ENCODE measurements around the gene LIME1.
"Not testable (repeated sequence)": the region's sequence is repeated elsewhere in the genome, so short reads cannot be mapped to it uniquely, and the experiment has no call there.

Gene LIME1

DNA sequence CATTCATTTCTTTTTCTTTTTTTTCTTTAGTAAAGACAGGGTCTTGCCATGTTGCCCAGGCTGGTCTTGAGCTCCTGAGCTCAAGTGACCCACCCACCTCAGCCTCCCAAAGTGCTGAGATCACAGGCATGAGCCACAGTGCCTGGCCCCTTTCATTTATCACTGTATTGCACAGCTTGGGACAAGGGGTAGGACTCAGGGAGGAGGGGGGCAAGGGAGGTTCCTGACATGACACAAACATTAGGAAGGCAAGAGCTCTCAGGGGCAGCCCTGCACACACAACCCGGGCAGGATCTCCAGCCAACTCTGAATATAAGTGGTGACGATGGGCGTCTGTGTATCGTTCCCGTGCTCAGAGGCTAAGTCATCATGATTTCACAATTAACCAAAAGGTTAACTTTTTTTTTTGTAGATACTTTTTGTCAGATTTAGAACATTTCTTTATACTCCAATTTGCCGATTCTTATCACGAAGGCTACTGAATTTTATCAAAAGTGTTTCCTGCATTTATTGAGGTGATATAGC is 23.0 kb downstream of the LIME1 start:
- intact Hi-C loops (cut with DNase I): no loop called here
- DNase-seq: no peak

- intact Hi-C loops (cut with DNase I): no loop called here
- DNase-seq: no peak
Observed at GRCh38 chr20:63765082-63765873, 28.8 kb downstream of the LIME1 start.

GRCh38 chr20:63765902-63766301 is 29.4 kb downstream of the LIME1 start:
- intact Hi-C loops (cut with DNase I): no loop called here
- no peak for DNase-seq

DNA sequence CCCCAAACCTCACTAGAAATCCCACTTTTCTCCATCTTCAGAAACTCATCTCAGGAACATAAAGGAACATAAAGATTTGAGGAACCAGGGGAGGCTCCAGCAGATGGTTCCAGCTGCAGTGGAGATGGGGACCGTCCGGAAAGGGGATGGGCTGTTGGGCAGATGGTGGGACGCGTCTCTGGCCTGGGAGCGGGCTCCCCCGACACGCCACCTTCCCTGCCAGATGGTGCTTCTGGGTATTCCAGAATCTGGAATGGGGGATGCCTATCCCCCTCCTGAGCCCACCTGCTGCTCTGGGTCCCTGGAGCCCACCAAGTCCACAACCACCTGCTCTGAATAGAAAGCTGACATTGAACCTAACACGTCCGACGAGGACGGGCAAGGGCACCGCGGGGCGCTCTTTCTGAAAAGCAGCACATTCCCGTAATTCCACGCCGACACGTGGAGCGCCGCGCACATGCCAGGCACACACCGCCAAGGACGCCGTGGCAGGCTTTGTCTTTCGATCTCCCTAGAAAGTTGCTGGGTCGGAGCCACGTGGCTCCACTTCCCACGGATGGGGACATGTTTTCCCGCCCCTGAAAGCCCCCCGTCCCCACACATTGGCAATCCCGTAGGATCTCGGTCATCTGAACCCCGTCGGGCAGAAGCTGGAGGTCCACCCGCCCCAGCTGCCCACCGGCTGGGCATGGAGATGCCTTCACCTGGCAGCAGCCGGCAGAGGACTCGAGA is 30.4 kb downstream of the LIME1 start:
- intact Hi-C loops (cut with DNase I): no loop called here
- no peak for DNase-seq

- intact Hi-C loops (cut with DNase I): no loop called here
- DNase-seq: no peak
Observed at GRCh38 chr20:63767456-63767855, 31.0 kb downstream of the LIME1 start.

DNA sequence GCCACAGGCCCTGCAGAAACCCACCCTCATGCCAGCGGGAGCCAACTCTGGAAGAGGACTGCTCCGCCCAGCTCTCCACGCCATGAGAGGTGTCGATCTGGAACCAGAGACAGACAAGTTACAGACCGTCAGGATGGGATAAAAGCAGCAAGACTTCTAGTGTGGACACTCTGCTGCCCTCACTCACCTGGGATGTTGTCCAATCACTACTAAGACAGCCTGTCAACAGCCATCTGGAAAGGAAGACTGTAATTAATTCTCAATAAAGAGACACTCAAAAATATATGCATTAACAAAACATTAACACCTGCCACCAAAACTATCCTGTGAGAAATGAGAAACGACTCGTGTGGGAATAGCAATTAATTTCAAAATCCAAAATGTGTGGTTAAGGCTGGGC is 31.4 kb downstream of the LIME1 start:
- intact Hi-C loops (cut with DNase I): no loop called here
- no peak for DNase-seq

DNA sequence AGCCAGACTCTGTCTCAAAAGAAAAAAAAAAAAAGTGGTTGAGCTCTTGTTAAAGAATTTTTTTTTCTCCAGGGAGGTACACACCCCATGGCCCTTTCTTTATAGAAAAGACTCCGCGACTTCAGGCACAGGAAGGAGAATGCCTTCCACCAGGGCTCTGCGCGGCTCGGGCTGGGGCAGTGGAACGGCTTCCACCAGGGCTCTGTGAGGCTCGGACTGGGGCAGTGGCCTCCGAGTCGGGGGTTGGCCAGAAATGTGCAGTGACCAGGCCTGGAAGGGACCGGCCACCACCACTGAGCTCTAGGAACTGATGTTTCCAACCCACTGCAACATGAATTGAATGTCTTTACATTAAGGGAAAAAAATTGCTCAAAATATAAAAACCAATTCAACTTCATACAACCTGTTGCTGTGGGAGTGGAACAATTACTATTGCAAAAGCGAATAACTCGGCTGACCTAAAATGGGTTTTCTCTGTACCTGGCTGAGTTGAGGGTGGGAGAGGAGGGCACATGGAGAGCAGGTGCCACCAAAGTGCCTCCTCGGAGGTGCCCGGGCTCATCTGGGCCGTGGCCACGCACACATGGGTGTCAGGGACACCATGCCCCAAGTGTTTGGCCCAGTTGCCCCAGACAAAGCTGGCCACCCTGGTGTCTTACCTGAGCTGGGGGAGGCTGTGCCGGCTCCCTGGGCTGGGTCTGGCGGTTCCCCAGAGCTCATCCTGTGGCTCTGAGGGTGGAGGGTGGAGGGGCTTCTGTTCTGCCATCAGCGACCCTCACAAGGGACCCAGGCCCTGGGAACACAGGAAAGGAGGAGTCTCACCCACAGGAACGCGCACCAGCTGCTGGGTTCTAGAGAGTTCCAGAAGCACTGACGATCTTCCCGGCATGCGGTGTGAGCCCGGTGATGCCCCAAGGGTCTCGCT is 32.4 kb downstream of the LIME1 start:
- intact Hi-C loops (cut with DNase I): no loop called here
- no peak for DNase-seq

- intact Hi-C loops (cut with DNase I): no loop called here
Observed at GRCh38 chr20:63769891-63770474, 33.5 kb downstream of the LIME1 start.

GRCh38 chr20:63771046-63771707 is 34.7 kb downstream of the LIME1 start:
- intact Hi-C loops (cut with DNase I): no loop called here

More at GRCh38 chr20:63769891-63770474, 33.5 kb downstream of the LIME1 start:
- no peak for DNase-seq

DNA sequence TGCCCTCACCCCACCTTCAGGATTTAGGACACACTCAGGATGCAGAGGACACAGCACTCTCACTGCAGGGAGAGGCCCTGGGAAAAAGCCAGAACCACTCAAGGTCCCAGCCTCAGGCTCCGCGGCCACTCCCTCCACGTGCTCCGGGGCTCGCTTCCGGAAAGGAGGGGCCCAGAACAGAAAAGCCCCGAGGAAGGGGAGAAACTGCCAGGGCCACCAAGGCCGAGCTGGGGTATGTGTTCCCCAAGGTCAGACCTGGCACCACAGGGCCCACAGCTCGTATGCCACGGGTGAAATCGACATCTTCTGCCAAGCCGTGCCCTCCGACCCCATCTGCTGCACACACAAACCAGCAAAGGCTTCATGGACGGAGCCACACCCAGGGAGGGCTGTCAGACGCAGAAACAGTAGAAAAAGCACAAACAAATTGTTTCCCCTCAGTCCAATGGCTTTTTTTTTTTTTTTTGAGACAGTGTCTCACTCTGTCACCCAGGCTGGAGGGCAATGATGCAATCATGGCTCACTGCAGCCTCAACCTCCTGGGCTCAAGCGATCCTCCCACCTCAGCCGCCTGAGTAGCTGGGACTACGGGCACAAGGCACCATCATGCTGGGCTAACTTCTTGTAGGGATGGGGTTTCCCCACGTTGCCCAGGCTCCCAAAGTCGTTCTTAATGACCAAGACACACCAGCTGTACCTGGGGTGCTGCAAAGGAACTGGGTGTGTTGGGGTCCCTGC is 36.5 kb downstream of the LIME1 start:
- intact Hi-C loops (cut with DNase I): no loop called here
- DNase-seq: no peak

More at GRCh38 chr20:63771046-63771707, 34.7 kb downstream of the LIME1 start:
- DNase-seq: no peak

- no peak for DNase-seq
- intact Hi-C loops (cut with DNase I): no loop called here
Observed at GRCh38 chr20:63773571-63774241, 37.2 kb downstream of the LIME1 start.

DNA sequence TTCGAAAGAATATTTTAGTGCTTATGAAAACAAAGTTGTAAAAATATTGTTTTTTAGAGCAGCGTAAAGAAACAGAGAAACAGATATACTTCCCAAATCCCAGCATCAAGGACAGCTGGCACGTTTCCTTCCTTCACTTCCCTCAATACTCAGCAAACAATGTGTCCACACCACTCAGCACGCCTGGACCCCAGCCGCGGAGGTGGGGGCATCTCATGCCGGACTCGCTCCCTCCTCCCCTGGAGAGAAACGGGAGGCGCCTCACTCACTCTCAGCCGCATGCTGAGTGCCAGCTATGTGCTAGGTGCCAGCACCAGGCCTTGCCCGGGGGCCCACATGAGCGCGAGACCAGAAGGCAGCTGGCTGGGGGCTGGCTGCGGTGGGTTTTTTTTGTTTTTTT is 37.8 kb downstream of the LIME1 start:
- DNase-seq: peak in 2 of 42 donors; percentile 43 to 45
- intact Hi-C loops (cut with DNase I): no loop called here

- peak; percentile 36 to 86 (median 73) for DNase-seq
- intact Hi-C loops (cut with DNase I): no loop called here
Observed at GRCh38 chr20:63775096-63775978, 38.9 kb downstream of the LIME1 start.

DNA sequence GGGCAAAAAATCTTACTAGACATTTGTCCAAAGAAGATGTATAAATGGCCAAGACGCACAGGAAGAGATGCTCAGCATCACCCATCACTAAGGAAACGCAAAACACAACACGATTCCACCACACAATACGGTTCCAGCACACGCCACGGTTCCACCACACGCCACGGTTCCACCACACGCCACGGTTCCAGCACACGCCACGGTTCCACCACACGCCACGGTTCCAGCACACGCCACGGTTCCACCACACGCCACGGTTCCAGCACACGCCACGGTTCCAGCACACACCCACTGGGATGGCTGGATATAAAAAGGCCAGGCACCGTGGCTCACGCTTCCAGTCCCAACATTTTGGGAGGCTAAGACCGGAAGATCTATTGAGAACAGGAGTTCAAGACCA is 40.4 kb downstream of the LIME1 start:
- intact Hi-C loops (cut with DNase I); DNase-seq: not testable (repeated sequence)

GRCh38 chr20:63777614-63778013 is 41.1 kb downstream of the LIME1 start:
- intact Hi-C loops (cut with DNase I): no loop called here
- no peak for DNase-seq
